A549 treated with Mapracorat at 1 μM for 4 hours (cell line): ENCODE data around the gene SH2B2. TPM values are rescaled to one million over a fixed set of nuclear protein-coding genes. Genes with fewer than 3 reads are reported as not detected.

Experiments
- total RNA-seq: library from RNA; stranded (reverse); fragments of 200-300 nt; extraction: Qiagen RNA extraction; gene quantifications from 5 replicates; pipeline ENCODE4 v1.2.3, GENCODE V29; 2022

The SH2B2 gene
- 1.8 to 3.9 TPM (median 3.5 TPM) in 5 replicates for total RNA-seq

DNA sequence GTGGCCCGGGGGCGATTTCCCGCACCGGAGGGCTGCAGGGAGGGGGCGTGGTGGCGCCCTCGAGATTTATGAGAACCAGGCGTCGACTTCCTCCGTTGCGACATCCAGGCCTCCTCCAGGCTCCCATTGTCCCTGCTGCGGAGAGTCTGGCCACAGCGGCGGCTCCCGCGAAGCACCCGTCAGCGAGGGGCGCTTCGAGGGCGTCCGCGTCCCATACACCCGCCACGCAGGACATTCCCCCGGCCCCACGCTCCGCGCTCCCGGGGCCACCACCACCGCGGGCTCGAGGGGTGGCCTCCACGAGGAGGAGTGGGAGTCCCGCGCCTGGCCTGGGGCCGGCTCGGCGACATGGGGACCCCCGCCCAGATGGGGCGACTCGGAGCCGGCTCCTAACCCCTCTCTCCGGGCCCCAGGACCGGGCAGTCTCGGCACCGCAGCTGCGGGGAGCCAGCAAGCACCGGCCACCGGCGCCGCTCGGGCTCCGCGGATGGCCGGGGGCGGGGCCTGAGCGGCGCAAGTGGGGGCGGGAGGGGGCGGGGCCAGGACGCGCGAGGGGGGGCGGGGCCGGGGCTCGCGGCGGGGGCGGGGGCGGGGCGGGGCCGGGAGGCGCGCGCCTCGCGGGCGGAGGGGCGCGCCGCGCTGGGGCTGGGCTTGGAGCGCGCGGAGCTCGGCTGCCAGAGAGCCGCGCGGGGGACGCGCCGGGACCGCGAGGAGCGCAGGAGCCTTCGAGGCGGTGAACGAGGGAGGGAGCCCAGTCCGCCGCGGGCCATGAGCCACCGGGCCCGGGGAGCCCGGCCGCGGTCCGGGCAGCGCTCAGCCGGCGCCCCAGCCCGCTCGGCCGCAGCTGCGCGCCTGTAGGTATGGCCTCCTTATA lies at the start of gene SH2B2:
Gene SH2B2 (plus strand): TSS at position 632 of the 874 bp plus-strand sequence. CDS start 13,683 bp downstream, outside the sequence.

DNA sequence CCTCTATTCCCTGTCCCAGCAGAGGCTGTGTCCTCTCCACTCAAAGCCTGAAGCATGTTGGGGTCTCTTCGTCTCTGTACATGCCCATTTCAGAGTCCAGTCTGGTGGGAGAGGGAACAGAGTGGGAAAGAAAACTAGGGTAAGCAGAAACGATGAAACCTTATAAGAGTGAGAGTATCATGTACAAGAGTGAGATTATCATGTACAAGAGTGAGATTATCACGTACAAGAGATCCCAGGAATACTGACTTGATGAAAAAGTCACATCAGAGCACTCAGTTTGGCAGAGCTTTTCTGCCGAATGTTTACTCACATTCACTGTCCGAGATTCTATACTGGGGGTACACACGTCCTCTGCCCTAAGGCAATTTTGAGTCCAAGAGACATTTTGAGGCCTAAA lies 69.7 kb downstream of the SH2B2 start, which contains the start of gene SPDYE6:
Gene SPDYE6 (minus strand): TSS at position 101 of the 400 bp plus-strand sequence. CDS start 421 bp downstream, outside the sequence.

Other genes with a start within 250 kb of the SH2B2 start
- gene SPDYE6, start 69.6 kb downstream of the SH2B2 start, total RNA-seq = not detected in 5 replicates
- 20.1 to 24.6 TPM (median 22.2 TPM) in 5 replicates for gene PRKRIP1, start 109.5 kb downstream of the SH2B2 start, total RNA-seq
- gene ORAI2, start 146.7 kb downstream of the SH2B2 start, total RNA-seq = 22.7 to 40.0 TPM (median 33.5 TPM) in 5 replicates
- gene ALKBH4, start 178.0 kb downstream of the SH2B2 start, total RNA-seq = 9.0 to 12.7 TPM (median 10.7 TPM) in 5 replicates
- gene LRWD1, start 178.1 kb downstream of the SH2B2 start, total RNA-seq = 22.2 to 32.5 TPM (median 30.2 TPM) in 5 replicates
- gene POLR2J, start 192.1 kb downstream of the SH2B2 start, total RNA-seq = 102 to 127 TPM (median 105 TPM) in 5 replicates
- 0.77 to 2.2 TPM (median 1.5 TPM) in 5 replicates for gene RASA4B, start 230.9 kb downstream of the SH2B2 start, total RNA-seq